Measurements from ENCODE around the gene CORO7.

GRCh38 chr16:4419402-4419959, 3.1 kb upstream of the CORO7 start:
- TF ChIP-seq CTCF (conservative IDR thresholded peaks at IDR 0.05) (no peak), EZH2 (IDR thresholded peaks at IDR 0.05; ENCODE audit: low read depth) (no peak)

All from PC-9 (cell line).